Measurements from ENCODE around the gene NRIP3. TPM values are rescaled to one million over a fixed set of nuclear protein-coding genes. Genes with fewer than 3 reads are reported as not detected.

Gene NRIP3
- total RNA-seq, 1 donor from 2014 or later: 1.3 TPM

DNA sequence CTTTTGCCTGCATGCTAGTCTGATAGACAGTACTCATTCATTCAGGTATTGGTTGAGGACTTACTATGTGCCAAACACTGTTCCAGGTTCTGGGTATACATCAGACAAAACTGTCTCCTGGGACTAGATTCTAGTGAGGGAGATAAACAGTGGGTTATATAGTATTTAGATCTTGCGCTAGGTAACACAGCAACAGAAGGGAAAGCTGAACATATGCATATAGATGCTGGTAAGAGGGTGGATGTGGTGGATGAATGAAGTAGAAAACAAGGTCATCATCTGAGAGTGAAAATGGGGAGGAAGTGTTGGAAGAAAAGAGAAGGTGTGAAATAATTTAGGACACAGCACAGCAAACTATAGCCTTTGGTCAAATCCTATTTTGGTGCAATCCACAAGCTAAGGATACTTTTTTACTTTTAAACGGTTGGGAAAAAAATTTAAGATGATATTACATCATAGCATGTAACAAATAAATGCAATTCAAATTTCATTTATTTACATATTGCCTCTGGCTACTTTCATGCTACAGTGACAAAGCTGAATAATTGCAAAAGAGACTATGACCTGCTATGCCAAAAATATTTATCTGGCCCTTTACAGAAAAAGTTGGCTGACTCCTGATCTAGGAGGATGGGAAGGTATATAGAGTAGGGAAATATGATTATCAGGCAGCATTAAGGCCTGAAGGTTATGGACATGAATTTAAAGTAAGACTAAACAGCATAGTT, 32.4 kb downstream of the NRIP3 start:
- Histone ChIP-seq H3K4me3 (no peak overlapping the region), H3K27me3 (no peaks in the 10 kb centered on the region), H3K36me3 (no peaks in the 10 kb centered on the region), H3K27ac (no peak overlapping the region), H3K9me3 (no peaks in the 10 kb centered on the region), H3K4me1 (no peaks in the 10 kb centered on the region)
- ATAC-seq (no peak), DNase-seq (no peak)
- TF ChIP-seq, protein P1, sequence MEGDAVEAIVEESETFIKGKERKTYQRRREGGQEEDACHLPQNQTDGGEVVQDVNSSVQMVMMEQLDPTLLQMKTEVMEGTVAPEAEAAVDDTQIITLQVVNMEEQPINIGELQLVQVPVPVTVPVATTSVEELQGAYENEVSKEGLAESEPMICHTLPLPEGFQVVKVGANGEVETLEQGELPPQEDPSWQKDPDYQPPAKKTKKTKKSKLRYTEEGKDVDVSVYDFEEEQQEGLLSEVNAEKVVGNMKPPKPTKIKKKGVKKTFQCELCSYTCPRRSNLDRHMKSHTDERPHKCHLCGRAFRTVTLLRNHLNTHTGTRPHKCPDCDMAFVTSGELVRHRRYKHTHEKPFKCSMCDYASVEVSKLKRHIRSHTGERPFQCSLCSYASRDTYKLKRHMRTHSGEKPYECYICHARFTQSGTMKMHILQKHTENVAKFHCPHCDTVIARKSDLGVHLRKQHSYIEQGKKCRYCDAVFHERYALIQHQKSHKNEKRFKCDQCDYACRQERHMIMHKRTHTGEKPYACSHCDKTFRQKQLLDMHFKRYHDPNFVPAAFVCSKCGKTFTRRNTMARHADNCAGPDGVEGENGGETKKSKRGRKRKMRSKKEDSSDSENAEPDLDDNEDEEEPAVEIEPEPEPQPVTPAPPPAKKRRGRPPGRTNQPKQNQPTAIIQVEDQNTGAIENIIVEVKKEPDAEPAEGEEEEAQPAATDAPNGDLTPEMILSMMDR (IDR thresholded peaks at IDR 0.05): no peak
- intact Hi-C loops (cut with DNase I): no loop called here

DNA sequence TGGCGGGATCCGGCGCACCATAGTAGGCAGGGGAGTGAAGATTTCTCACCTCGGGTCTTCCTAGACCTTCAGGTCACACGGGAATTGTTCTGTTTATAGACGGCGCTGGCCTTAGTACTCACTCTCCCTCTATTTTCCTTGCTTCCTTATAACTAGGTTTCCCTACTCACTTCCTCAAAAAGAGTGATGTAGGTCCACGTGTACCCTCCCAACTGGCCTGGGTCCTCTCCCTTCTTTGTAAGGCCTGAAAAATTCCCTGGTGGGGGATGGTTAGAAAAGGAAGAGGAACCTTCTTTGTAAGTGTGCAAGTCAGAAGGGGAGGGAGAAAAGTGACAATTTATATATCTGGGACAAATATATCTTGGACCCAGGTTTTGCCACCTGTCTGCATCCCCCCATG, 36.6 kb downstream of the NRIP3 start:
- ATAC-seq (no peak), DNase-seq (no peak)
- peaks cover 18% of the 10 kb centered on the region for H3K4me1 ChIP-seq
- no peaks in the 10 kb centered on the region for H3K27me3 ChIP-seq
- no peak overlapping the region for H3K27ac ChIP-seq
- intact Hi-C loops (cut with DNase I): no loop called here
- TF ChIP-seq, protein P1 (IDR thresholded peaks at IDR 0.05): no peak
- no peaks in the 10 kb centered on the region for H3K36me3 ChIP-seq
- no peak overlapping the region for H3K4me3 ChIP-seq
- no peaks in the 10 kb centered on the region for H3K9me3 ChIP-seq

DNA sequence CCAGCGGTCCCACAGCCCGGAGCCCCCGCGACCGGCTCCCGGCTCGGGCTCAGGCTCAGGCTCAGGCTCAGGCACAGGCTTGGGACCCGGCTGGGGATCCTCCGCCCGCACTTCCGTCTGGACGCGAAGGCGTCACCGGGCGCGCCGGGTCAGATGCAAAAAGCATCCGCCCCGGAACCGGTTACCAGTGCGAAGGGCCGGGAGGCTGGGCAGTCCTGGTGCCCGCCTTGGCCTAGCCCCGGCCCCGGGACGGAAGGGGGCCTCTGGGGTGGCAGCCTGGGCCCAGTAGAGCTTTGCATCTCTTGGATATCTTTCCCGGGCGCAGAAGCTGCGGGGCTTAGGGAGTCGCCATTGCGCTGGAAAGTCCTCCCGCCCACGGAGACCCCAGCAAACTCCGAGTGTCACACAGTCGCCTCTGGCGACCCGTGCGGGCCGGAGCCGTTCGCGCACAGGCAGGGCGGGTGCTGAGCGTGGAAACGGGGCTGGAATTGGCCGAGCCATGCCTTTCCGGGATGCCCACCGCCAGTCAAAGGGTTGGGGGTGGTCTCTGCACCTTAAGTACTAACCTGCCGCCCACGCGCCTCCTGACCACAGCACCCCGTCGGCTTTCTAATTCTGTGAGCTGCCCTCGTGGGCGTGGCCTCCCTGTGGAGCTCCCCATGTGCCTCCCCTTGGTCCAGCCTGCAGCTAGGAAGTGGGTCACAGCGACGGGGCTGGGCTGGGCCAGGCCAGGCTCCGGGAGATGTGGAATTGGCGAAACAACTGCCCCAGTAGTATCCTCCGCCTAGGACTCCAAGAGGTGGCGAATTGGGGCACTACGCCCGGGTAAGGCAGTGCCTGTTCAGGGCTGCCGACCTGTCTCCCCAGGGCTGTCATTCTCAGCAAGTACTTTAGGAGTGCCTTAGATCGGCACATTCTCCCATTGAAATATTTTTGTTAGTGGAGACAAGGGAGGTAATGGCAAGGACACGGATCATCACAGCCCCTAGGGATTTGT, 39.2 kb downstream of the NRIP3 start, which contains the start of gene TMEM9B:
Gene TMEM9B (minus strand): TSS at position 119 of the 997 bp plus-strand sequence. CDS start 129 bp downstream, outside the sequence.
- H3K4me1 ChIP-seq: peaks cover 32% of the 10 kb centered on the region
- H3K36me3 ChIP-seq: peaks cover 11% of the 10 kb centered on the region
- no peaks in the 10 kb centered on the region for H3K9me3 ChIP-seq
- peak within 1 kb of the TSS; percentile 98 for H3K27ac ChIP-seq
- H3K27me3 ChIP-seq: no peaks in the 10 kb centered on the region
- DNase-seq (peak; percentile 97), ATAC-seq (peak; percentile 95)
- TF ChIP-seq, protein P1 (IDR thresholded peaks at IDR 0.05): no peak
- intact Hi-C loops (cut with DNase I): no loop called here
- H3K4me3 ChIP-seq: peak within 1 kb of the TSS; percentile 81

DNA sequence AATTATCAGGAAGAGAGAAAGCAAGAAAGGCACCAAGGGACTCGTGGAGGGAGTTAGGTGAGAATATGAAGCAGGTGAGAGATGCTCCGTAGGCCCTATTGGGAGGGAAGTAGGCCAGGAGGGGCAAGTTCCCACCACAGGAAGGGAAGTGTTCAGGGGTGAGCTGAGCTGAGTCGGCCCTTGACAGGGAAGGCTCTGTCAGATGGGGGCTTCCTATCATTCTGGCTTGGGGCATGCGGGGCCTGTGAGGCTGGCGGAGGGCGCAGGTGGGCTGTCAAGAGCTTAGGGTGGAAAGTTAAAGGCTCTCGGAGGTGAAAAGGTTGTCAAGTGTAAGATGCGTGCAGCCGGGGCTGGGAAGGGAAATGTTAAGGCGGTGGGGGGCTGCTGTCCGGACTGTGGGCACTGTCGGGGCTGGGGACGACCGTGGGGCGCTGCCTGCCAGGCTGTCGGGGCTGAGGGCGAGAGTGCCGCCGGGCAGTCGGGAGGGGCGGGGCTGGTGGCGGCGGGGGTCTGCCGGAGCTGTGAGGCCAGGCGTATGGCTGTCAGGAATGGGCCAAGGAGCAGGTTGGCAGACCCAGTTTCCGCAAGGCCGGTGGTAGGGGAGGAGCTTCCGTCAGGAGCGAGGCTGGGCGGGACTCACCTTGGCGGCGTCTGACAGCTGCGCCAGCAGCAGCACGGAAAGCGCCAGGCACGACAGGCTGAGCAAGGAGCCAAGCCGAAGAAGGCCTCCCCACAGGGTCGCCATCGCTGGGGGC, 40.1 kb downstream of the NRIP3 start:
- TF ChIP-seq, protein P1 (IDR thresholded peaks at IDR 0.05): no peak

DNA sequence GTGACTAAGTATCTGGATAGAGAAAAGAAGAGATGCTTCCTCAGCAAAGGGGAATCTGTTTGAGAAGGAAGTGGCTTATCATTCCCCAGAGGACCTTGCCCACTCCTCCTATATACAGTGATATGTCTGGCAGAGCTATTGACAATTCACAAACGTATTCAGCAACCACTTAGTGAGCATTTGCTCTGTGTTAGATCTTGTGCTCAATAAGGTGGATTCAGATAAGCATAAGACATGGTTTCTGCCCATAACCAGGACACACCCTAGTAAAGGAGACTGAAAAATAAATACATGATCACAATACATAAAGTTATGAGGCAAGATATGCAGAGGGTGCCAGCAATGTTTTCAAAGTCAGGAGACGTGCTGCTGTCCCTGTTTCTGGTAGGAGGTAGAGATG, 41.0 kb downstream of the NRIP3 start:
- DNase-seq: no peak
- intact Hi-C loops (cut with DNase I): no loop called here
- Histone ChIP-seq H3K36me3 (peaks cover 11% of the 10 kb centered on the region), H3K27me3 (no peaks in the 10 kb centered on the region), H3K27ac (peak overlapping the region; percentile 98), H3K9me3 (no peaks in the 10 kb centered on the region), H3K4me3 (peak overlapping the region; percentile 81), H3K4me1 (peaks cover 41% of the 10 kb centered on the region)
- TF ChIP-seq, protein P1 (IDR thresholded peaks at IDR 0.05): no peak
- no peak for ATAC-seq

More for the DNA sequence above, 40.1 kb downstream of the NRIP3 start:
- peak; percentile 86 for ATAC-seq
- intact Hi-C loops (cut with DNase I): no loop called here
- H3K4me1 ChIP-seq: peaks cover 39% of the 10 kb centered on the region
- DNase-seq: peak; percentile 94
- no peaks in the 10 kb centered on the region for H3K9me3 ChIP-seq
- peak overlapping the region; percentile 98 for H3K27ac ChIP-seq
- H3K4me3 ChIP-seq: peak overlapping the region; percentile 81
- peaks cover 11% of the 10 kb centered on the region for H3K36me3 ChIP-seq
- H3K27me3 ChIP-seq: no peaks in the 10 kb centered on the region

Measured in upper lobe of right lung (tissue), 1 donor.